Tibial artery (tissue), 4 donors: ENCODE results near the gene MLPH.
A peak's percentile ranks its signal among the peaks of the same experiment; 100 is the strongest.

Source experiments
- DNase-seq, 2 donors: peaks; one replicate each; pipeline ENCODE4 v3.0.0-alpha.2; 2019
- H3K27ac ChIP-seq, 2 donors: fragments of 200-600 bp; sonication (generic) in 1 of 2; 1 replicate in 1 of 2; 2 replicates in 1 of 2; pipeline ENCODE4 v1.5.1; 2018 to 2019; ENCODE audit warnings: mild to moderate bottlenecking in 1 of 2
- H3K27me3 ChIP-seq, 2 donors: fragments of 200-600 bp; sonication (generic) in 1 of 2; one replicate each; pipeline versions ENCODE4 v1.5.1 to v1.6.0; 2016 to 2019
- H3K36me3 ChIP-seq, 3 donors: fragments of 200-600 bp; sonication (generic) in 2 of 3; one replicate each; pipeline ENCODE4 v1.5.1; 2016 to 2019; ENCODE audit warnings: mild to moderate bottlenecking in 2 of 3
- H3K4me1 ChIP-seq, 4 donors: fragments of 200-600 bp; sonication (generic) in 2 of 4; 1 replicate in 3 of 4; 2 replicates in 1 of 4; pipeline ENCODE4 v1.5.1; 2016 to 2019
- H3K4me3 ChIP-seq, 2 donors: fragments of 200-600 bp; sonication (generic) in 1 of 2; 1 replicate in 1 of 2; 2 replicates in 1 of 2; pipeline ENCODE4 v1.5.1; 2018 to 2019; ENCODE audit warnings: mild to moderate bottlenecking in 2 of 2
- H3K9me3 ChIP-seq, 3 donors: fragments of 200-600 bp; sonication (generic) in 1 of 3; one replicate each; pipeline ENCODE4 v1.5.1; 2016 to 2019
- intact Hi-C: fragments of 100-400 bp; cut with DNase I; formaldehyde crosslinking; loops from one replicate; pipeline ENCODE4 v1.15.0; 2023; ENCODE audit warnings: low total_unique reads
- TF ChIP-seq, protein P1 (sequence below), 2 experiments: fragments of 200-600 bp in 1 of 2; fragments of 450-650 bp in 1 of 2; IDR thresholded peaks; one replicate each; pipeline ENCODE4 v1.5.1; 2017 to 2019; ENCODE audit warnings: antibody characterized with exemption in 2 of 2, mild to moderate bottlenecking in 1 of 2, moderate library complexity in 1 of 2

MLPH gene

DNA sequence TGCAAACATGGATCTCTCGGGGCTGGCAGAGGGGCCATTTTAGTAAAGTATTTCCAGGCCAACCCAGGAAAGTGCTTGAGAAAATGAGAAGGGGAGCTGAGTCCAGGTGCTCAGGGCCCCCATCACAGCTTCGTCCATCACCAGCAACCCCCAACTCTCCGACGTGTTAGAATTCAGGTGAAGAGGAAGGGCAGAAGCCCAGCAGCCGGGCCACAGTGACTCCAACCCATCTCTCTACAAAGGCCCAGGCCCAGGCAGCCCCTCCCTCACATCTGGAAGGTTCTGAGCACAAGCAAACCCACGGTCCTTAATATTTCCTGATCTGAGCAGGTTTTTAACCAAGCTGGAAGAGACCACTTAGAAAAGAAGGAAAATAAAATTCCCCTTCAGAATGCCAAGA is 38.4 kb upstream of the MLPH start:
- Histone ChIP-seq H3K4me1 (peaks cover 0 to 34% (median 22%) of the 10 kb centered on the region in 4 donors), H3K4me3 (no peak overlapping the region), H3K9me3 (no peaks in the 10 kb centered on the region), H3K36me3 (no peaks in the 10 kb centered on the region), H3K27me3 (no peaks in the 10 kb centered on the region), H3K27ac (peak overlapping the region; percentile 78 to 91)
- no peak for DNase-seq
- intact Hi-C loops = no loop called here
- TF ChIP-seq, protein P1, sequence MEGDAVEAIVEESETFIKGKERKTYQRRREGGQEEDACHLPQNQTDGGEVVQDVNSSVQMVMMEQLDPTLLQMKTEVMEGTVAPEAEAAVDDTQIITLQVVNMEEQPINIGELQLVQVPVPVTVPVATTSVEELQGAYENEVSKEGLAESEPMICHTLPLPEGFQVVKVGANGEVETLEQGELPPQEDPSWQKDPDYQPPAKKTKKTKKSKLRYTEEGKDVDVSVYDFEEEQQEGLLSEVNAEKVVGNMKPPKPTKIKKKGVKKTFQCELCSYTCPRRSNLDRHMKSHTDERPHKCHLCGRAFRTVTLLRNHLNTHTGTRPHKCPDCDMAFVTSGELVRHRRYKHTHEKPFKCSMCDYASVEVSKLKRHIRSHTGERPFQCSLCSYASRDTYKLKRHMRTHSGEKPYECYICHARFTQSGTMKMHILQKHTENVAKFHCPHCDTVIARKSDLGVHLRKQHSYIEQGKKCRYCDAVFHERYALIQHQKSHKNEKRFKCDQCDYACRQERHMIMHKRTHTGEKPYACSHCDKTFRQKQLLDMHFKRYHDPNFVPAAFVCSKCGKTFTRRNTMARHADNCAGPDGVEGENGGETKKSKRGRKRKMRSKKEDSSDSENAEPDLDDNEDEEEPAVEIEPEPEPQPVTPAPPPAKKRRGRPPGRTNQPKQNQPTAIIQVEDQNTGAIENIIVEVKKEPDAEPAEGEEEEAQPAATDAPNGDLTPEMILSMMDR (IDR thresholded peaks at IDR 0.05) = no peak

DNA sequence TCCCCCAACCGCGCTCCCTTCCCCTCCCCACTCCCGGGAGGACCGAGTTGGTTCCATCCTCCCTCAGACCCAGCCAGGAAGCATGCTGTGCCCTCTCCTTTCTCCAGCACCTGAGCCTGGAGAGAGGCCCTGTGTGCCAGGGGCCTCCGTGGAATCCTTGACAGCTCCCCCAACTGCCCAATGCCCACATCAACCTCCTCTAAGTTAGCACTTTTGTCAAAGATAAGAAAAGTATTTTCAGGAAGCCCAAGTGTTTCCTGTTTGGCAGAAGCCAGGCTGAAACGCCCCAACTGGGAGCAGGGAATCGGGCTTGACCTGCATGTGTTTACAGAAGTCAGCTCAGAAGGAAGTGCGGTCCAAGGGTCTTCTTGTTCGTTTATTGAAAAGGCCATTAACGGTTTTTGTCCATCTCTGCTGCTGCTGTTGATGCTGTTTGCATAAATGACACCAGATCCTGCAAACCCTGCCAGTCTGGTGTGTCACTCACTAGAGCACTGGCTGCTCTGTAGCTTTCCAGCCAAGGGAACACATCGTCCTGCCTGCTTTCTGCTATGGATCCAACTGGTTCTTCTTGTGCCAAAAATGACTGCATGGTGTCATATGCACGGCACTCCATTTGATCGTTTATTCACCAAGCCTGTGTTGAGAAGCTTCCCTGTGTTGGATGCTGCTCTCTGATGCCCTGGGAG is 37.7 kb upstream of the MLPH start:
- H3K27ac ChIP-seq = peak overlapping the region; percentile 78 to 91
- TF ChIP-seq, protein P1 (IDR thresholded peaks at IDR 0.05) = no peak
- H3K4me1 ChIP-seq = peaks cover 0 to 34% (median 22%) of the 10 kb centered on the region in 4 donors
- no peaks in the 10 kb centered on the region for H3K9me3 ChIP-seq
- H3K27me3 ChIP-seq = no peaks in the 10 kb centered on the region
- peak overlapping the region in 1 of 2 donors; percentile 24 for H3K4me3 ChIP-seq
- peak; percentile 92 to 94 for DNase-seq
- intact Hi-C loops = no loop called here
- H3K36me3 ChIP-seq = no peaks in the 10 kb centered on the region

DNA sequence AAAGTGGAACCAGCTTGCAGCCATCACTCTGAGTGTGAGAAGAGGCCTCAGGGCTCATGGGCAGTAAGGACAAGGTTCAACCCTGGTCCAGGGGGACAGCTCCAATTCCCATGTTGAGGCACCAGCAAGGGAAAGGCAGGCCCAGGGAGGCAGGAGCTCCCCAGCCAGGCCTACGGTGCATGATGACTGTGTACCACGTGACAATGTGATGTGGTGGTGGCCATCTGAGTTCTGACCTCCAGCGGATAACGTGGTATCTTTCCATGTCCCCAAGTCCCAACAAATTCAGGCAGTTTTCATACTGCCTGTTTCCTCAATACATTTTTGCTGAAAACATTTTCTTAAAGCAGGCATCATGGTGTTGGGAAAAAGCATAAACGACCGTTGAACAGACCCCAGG is 36.9 kb upstream of the MLPH start:
- TF ChIP-seq, protein P1 (IDR thresholded peaks at IDR 0.05) = no peak
- intact Hi-C loops = no loop called here
- no peaks in the 10 kb centered on the region for H3K27me3 ChIP-seq
- no peaks in the 10 kb centered on the region for H3K9me3 ChIP-seq
- no peak overlapping the region for H3K4me3 ChIP-seq
- H3K4me1 ChIP-seq = peaks cover 0 to 36% (median 23%) of the 10 kb centered on the region in 4 donors
- no peaks in the 10 kb centered on the region for H3K36me3 ChIP-seq
- no peak for DNase-seq
- peak overlapping the region; percentile 78 to 91 for H3K27ac ChIP-seq

- Histone ChIP-seq H3K4me1 (peaks cover 0 to 40% (median 28%) of the 10 kb centered on the region in 4 donors), H3K4me3 (no peak overlapping the region), H3K9me3 (no peaks in the 10 kb centered on the region), H3K27me3 (no peaks in the 10 kb centered on the region), H3K36me3 (no peaks in the 10 kb centered on the region), H3K27ac (peak overlapping the region; percentile 78 to 91)
- intact Hi-C loops = no loop called here
- no peak for DNase-seq
- TF ChIP-seq, protein P1 (IDR thresholded peaks at IDR 0.05) = no peak
These were observed 36.5 kb upstream of the MLPH start for GRCh38 chr2:237450583-237450982.

- H3K4me3 ChIP-seq = no peak overlapping the region
- intact Hi-C loops = no loop called here
- no peak overlapping the region for H3K27ac ChIP-seq
- no peaks in the 10 kb centered on the region for H3K9me3 ChIP-seq
- H3K27me3 ChIP-seq = no peaks in the 10 kb centered on the region
- no peaks in the 10 kb centered on the region for H3K36me3 ChIP-seq
- DNase-seq = no peak
- TF ChIP-seq, protein P1 (IDR thresholded peaks at IDR 0.05) = peak in 1 of 2 experiments; percentile 15
- peaks cover 0 to 53% (median 40%) of the 10 kb centered on the region in 4 donors for H3K4me1 ChIP-seq
These were observed 35.2 kb upstream of the MLPH start for GRCh38 chr2:237451643-237452469.
